Progenitor cell of endocrine pancreas (in vitro differentiated cells): ENCODE measurements around the gene ZBTB16. TPM values are rescaled to one million over a fixed set of nuclear protein-coding genes. Genes with fewer than 3 reads are reported as not detected.

Source experiments
- DNase-seq: peaks from one replicate; pipeline ENCODE4 v3.0.0; 2021; ENCODE audit warnings: low spot score; ENCODE audit not compliant: unreplicated experiment
- H3K27ac Mint-ChIP-seq: 2 replicates; pipeline ENCODE4 v1.8.0; 2021; ENCODE audit warnings: mild to moderate bottlenecking, moderate library complexity, mixed read lengths
- H3K27me3 Mint-ChIP-seq: 2 replicates; pipeline ENCODE4 v1.8.0; 2021; ENCODE audit warnings: mixed read lengths
- H3K36me3 Mint-ChIP-seq: 2 replicates; pipeline ENCODE4 v1.8.0; 2022; ENCODE audit warnings: mixed read lengths; ENCODE audit not compliant: insufficient read depth
- H3K4me1 Mint-ChIP-seq: 2 replicates; pipeline ENCODE4 v1.8.0; 2021; ENCODE audit warnings: low read depth, mixed read lengths
- H3K4me3 Mint-ChIP-seq: 2 replicates; pipeline ENCODE4 v1.8.0; 2021; ENCODE audit warnings: low read depth, mild to moderate bottlenecking, moderate library complexity, mixed read lengths
- H3K9me3 Mint-ChIP-seq: 2 replicates; pipeline ENCODE4 v1.8.0; 2021; ENCODE audit warnings: low read depth, mixed read lengths
- CTCF ChIP-seq: fragments of 200-600 bp; sonication (generic); IDR thresholded peaks from one replicate; pipeline ENCODE4 v1.5.0; 2021; ENCODE audit warnings: antibody characterized with exemption, mild to moderate bottlenecking; ENCODE audit not compliant: unreplicated experiment
- total RNA-seq: library from RNA; stranded (reverse); gene quantifications from 2 replicates; pipeline ENCODE4 v1.2.1, GENCODE V29; 2021

The ZBTB16 gene
- total RNA-seq, 1 donor from 2014 or later = 29.6 TPM

- peaks cover 2% of the 10 kb centered on the region for H3K36me3 Mint-ChIP-seq
- DNase-seq = no peak
- no peak overlapping the region for H3K4me3 Mint-ChIP-seq
- TF ChIP-seq CTCF = no peak
- no peaks in the 10 kb centered on the region for H3K9me3 Mint-ChIP-seq
- H3K27ac Mint-ChIP-seq = no peak overlapping the region
- no peaks in the 10 kb centered on the region for H3K27me3 Mint-ChIP-seq
- H3K4me1 Mint-ChIP-seq = peaks cover 26% of the 10 kb centered on the region
Measured at GRCh38 chr11:114181752-114182151, 122.2 kb downstream of the ZBTB16 start.

GRCh38 chr11:114182471-114183043 lies 123.0 kb downstream of the ZBTB16 start:
- DNase-seq = no peak
- peaks cover 6% of the 10 kb centered on the region for H3K36me3 Mint-ChIP-seq
- H3K27me3 Mint-ChIP-seq = no peaks in the 10 kb centered on the region
- peak overlapping the region; percentile 73 for H3K27ac Mint-ChIP-seq
- H3K4me3 Mint-ChIP-seq = no peak overlapping the region
- no peak for TF ChIP-seq CTCF
- H3K4me1 Mint-ChIP-seq = peaks cover 26% of the 10 kb centered on the region
- no peaks in the 10 kb centered on the region for H3K9me3 Mint-ChIP-seq

- Mint-ChIP-seq H3K9me3 (no peaks in the 10 kb centered on the region), H3K4me1 (peaks cover 26% of the 10 kb centered on the region), H3K4me3 (no peak overlapping the region), H3K36me3 (peaks cover 8% of the 10 kb centered on the region), H3K27ac (peak overlapping the region; percentile 73), H3K27me3 (no peaks in the 10 kb centered on the region)
- DNase-seq = no peak
- no peak for TF ChIP-seq CTCF
Measured at GRCh38 chr11:114183044-114183511, 123.6 kb downstream of the ZBTB16 start.

GRCh38 chr11:114185436-114185835 lies 125.9 kb downstream of the ZBTB16 start:
- H3K9me3 Mint-ChIP-seq = no peaks in the 10 kb centered on the region
- peaks cover 20% of the 10 kb centered on the region for H3K36me3 Mint-ChIP-seq
- H3K27me3 Mint-ChIP-seq = no peaks in the 10 kb centered on the region
- H3K4me3 Mint-ChIP-seq = no peak overlapping the region
- DNase-seq = no peak
- no peak for TF ChIP-seq CTCF
- peak overlapping the region; percentile 43 for H3K27ac Mint-ChIP-seq
- H3K4me1 Mint-ChIP-seq = peaks cover 14% of the 10 kb centered on the region

- no peak overlapping the region for H3K27ac Mint-ChIP-seq
- H3K9me3 Mint-ChIP-seq = peaks cover 3% of the 10 kb centered on the region
- no peaks in the 10 kb centered on the region for H3K27me3 Mint-ChIP-seq
Measured at GRCh38 chr11:114187173-114187572, 127.7 kb downstream of the ZBTB16 start.

More at GRCh38 chr11:114187173-114187572, 127.7 kb downstream of the ZBTB16 start:
- peaks cover 14% of the 10 kb centered on the region for H3K4me1 Mint-ChIP-seq
- peaks cover 28% of the 10 kb centered on the region for H3K36me3 Mint-ChIP-seq
- no peak for TF ChIP-seq CTCF
- DNase-seq = no peak
- H3K4me3 Mint-ChIP-seq = no peak overlapping the region
